Vagina (tissue), 2 donors: ENCODE data around the gene ST3GAL5. TPM values are rescaled to one million over a fixed set of nuclear protein-coding genes. Genes with fewer than 3 reads are reported as not detected.

Experiments used
- DNase-seq, 2 donors: peaks; one replicate each; pipeline ENCODE4 v3.0.0-alpha.2; 2017; ENCODE audit errors: extremely low spot score in 2 of 2
- H3K27ac ChIP-seq: fragments of 200-600 bp; sonication (generic); one replicate; pipeline ENCODE4 v1.5.1; 2019
- H3K27me3 ChIP-seq: fragments of 200-600 bp; sonication (generic); one replicate; pipeline ENCODE4 v1.5.1; 2019
- H3K36me3 ChIP-seq, 2 donors: fragments of 200-600 bp; sonication (generic); one replicate each; pipeline ENCODE4 v1.5.1; 2017 to 2019
- H3K4me1 ChIP-seq: fragments of 200-600 bp; sonication (generic); one replicate; pipeline ENCODE4 v1.5.1; 2019
- H3K4me3 ChIP-seq, 2 donors: fragments of 200-600 bp; sonication (generic); 1 replicate in 1 of 2; 2 replicates in 1 of 2; pipeline ENCODE4 v1.5.1; 2016 to 2019
- H3K9me3 ChIP-seq: fragments of 200-600 bp; sonication (generic); one replicate; pipeline ENCODE4 v1.5.1; 2019
- POLR2A ChIP-seq, 2 donors: fragments of 450-650 bp; IDR thresholded peaks; one replicate each; pipeline ENCODE4 v1.6.1; 2017; ENCODE audit warnings: antibody characterized with exemption in 2 of 2, mild to moderate bottlenecking in 2 of 2, moderate library complexity in 2 of 2
- POLR2AphosphoS5 ChIP-seq, 2 donors: sonication (generic); formaldehyde crosslinking; IDR thresholded peaks; one replicate each; pipeline ENCODE4 v1.9.0; 2017; ENCODE audit warnings: antibody characterized with exemption in 2 of 2, mild to moderate bottlenecking in 2 of 2, low read depth in 1 of 2; ENCODE audit not compliant: insufficient read depth in 1 of 2
- intact Hi-C: fragments of 100-400 bp; cut with DNase I; formaldehyde crosslinking; loops from one replicate; pipeline ENCODE4 v1.15.1; 2023
- total RNA-seq: library from RNA; depleted of rRNA; stranded (reverse); fragments of >200 nt; gene quantifications from one replicate; pipeline ENCODE4 v1.2.3, GENCODE V29; 2016
- TF ChIP-seq, protein P1 (sequence below), 3 experiments: fragments of 450-650 bp in 2 of 3; fragments of 200-600 bp in 1 of 3; sonication (generic) in 1 of 3; IDR thresholded peaks; one replicate each; pipeline ENCODE4 v1.5.1; 2017 to 2019; ENCODE audit warnings: antibody characterized with exemption in 3 of 3, mild to moderate bottlenecking in 2 of 3, moderate library complexity in 2 of 3

Gene ST3GAL5
- total RNA-seq, 1 donor from 2014 or later: 16.2 TPM

DNA sequence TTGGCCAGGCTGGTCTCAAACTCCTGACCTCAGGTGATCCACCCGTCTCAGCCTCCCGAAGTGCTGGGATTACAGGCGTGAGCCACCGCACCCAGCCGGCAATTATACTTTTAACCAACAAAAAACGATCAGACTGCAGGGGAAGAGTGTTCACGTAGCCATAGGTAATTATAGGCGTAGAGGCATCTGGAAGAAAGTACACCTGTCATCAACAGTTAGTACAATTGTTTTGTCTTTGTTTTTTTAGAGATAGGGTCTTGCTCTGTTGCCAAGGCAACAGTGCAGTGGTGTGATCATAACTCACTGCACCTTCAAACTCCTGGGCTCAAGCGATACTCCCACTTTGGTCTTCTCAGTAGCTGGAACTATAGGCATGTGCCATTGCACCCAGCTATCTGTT is 20.0 kb downstream of the ST3GAL5 start:
- Histone ChIP-seq H3K27me3 (no peaks in the 10 kb centered on the region), H3K4me3 (no peak overlapping the region), H3K4me1 (no peaks in the 10 kb centered on the region), H3K27ac (no peak overlapping the region), H3K36me3 (no peaks in the 10 kb centered on the region), H3K9me3 (no peaks in the 10 kb centered on the region)
- TF ChIP-seq POLR2A (IDR thresholded peaks at IDR 0.05) (no peak), POLR2AphosphoS5 (IDR thresholded peaks at IDR 0.05; ENCODE audit: insufficient read depth in 1 of 2, low read depth in 1 of 2) (no peak)
- TF ChIP-seq, protein P1, sequence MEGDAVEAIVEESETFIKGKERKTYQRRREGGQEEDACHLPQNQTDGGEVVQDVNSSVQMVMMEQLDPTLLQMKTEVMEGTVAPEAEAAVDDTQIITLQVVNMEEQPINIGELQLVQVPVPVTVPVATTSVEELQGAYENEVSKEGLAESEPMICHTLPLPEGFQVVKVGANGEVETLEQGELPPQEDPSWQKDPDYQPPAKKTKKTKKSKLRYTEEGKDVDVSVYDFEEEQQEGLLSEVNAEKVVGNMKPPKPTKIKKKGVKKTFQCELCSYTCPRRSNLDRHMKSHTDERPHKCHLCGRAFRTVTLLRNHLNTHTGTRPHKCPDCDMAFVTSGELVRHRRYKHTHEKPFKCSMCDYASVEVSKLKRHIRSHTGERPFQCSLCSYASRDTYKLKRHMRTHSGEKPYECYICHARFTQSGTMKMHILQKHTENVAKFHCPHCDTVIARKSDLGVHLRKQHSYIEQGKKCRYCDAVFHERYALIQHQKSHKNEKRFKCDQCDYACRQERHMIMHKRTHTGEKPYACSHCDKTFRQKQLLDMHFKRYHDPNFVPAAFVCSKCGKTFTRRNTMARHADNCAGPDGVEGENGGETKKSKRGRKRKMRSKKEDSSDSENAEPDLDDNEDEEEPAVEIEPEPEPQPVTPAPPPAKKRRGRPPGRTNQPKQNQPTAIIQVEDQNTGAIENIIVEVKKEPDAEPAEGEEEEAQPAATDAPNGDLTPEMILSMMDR (IDR thresholded peaks at IDR 0.05): no peak
- intact Hi-C loops: no loop called here
- DNase-seq: no peak

DNA sequence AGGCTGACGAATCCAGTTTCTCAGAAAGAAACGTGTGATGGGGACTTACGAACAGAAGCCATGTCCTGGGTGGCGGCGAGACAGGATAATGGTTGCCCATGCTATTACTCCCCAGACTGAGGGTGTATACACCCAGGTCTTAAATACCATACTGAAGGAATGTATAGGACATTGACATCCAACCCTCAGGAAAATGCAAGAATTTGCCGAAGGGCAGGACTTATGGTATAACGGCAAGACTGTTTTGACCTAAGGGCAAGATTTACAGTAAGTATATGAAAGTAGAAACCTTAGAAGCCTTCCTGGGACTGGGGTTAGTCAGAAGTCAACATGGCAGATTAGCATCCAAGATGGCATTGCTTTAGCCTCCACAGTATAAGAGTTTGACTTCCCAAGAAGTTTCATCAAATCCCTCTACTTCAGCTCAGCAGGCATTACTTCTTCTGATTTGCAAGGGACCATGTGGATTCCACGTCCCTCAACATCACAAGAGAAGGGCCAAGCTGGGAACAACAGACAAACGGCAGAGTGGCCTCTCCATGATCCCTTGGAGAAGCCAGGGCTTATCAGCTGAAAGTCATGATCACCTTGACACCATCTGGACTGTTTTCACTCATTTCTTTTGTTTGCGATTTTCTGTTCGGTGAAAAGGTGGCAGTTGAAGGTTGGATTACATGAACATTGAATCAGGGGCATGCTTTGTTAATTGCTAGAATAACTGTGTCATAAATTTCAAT is 21.1 kb downstream of the ST3GAL5 start:
- Histone ChIP-seq H3K36me3 (no peaks in the 10 kb centered on the region), H3K4me3 (no peak overlapping the region), H3K4me1 (no peaks in the 10 kb centered on the region), H3K27me3 (no peaks in the 10 kb centered on the region), H3K9me3 (no peaks in the 10 kb centered on the region), H3K27ac (no peak overlapping the region)
- no peak for DNase-seq
- no peak for TF ChIP-seq POLR2A (IDR thresholded peaks at IDR 0.05)
- TF ChIP-seq, protein P1 (IDR thresholded peaks at IDR 0.05): no peak
- TF ChIP-seq POLR2AphosphoS5 (IDR thresholded peaks at IDR 0.05; ENCODE audit: insufficient read depth in 1 of 2, low read depth in 1 of 2): no peak
- intact Hi-C loops: no loop called here

DNA sequence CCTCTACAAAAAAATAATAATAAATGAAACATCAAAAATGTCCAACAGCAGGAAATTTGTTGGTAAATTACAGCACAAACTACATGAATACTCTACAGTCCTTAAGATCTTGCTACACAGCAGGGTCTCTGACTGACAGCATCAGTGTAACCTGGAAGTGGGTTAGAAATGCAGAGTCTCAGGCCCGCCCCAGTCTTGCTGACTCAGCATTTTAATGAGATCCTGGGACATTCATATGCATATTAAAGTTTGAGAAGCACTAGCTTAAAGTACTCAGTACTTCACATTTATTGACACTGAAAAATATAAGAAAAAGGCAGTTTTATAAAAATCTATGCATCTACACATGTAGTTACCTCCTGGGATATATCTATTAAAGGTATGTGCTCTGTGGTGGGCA is 21.7 kb downstream of the ST3GAL5 start:
- intact Hi-C loops: no loop called here
- Histone ChIP-seq H3K9me3 (no peaks in the 10 kb centered on the region), H3K27me3 (no peaks in the 10 kb centered on the region), H3K4me3 (no peak overlapping the region), H3K4me1 (no peaks in the 10 kb centered on the region), H3K36me3 (no peaks in the 10 kb centered on the region), H3K27ac (no peak overlapping the region)
- TF ChIP-seq, protein P1 (IDR thresholded peaks at IDR 0.05): no peak
- no peak for TF ChIP-seq POLR2A (IDR thresholded peaks at IDR 0.05)
- TF ChIP-seq POLR2AphosphoS5 (IDR thresholded peaks at IDR 0.05; ENCODE audit: insufficient read depth in 1 of 2, low read depth in 1 of 2): no peak
- DNase-seq: no peak

DNA sequence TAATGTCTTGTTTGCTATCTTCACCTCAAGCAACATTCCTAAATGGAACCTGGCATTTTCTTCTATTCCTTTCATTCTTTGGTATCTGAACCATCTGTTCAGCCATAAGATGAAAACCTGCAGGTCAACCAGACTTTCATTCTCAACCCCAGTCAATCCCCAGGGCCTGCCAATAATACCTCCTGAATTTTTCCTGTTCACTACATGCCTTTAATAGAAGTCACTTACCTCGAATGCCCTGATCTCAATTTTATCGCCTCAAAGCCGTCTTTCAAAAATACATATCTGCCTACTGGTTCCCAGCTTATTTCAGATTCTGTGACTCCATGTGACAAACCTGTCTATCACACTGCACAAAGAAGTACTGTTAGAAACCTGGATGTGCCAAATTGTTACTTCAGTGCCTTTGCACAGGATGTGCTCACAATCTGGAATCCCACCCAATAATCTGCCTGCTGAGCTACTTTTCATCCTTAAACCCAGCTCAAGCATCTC is 22.6 kb downstream of the ST3GAL5 start:
- H3K4me3 ChIP-seq: no peak overlapping the region
- TF ChIP-seq, protein P1 (IDR thresholded peaks at IDR 0.05): no peak
- no peak for TF ChIP-seq POLR2AphosphoS5 (IDR thresholded peaks at IDR 0.05; ENCODE audit: insufficient read depth in 1 of 2, low read depth in 1 of 2)
- TF ChIP-seq POLR2A (IDR thresholded peaks at IDR 0.05): no peak
- intact Hi-C loops: no loop called here
- no peak for DNase-seq
- H3K27me3 ChIP-seq: no peaks in the 10 kb centered on the region
- no peak overlapping the region for H3K27ac ChIP-seq
- no peaks in the 10 kb centered on the region for H3K4me1 ChIP-seq
- H3K9me3 ChIP-seq: no peaks in the 10 kb centered on the region
- no peaks in the 10 kb centered on the region for H3K36me3 ChIP-seq

DNA sequence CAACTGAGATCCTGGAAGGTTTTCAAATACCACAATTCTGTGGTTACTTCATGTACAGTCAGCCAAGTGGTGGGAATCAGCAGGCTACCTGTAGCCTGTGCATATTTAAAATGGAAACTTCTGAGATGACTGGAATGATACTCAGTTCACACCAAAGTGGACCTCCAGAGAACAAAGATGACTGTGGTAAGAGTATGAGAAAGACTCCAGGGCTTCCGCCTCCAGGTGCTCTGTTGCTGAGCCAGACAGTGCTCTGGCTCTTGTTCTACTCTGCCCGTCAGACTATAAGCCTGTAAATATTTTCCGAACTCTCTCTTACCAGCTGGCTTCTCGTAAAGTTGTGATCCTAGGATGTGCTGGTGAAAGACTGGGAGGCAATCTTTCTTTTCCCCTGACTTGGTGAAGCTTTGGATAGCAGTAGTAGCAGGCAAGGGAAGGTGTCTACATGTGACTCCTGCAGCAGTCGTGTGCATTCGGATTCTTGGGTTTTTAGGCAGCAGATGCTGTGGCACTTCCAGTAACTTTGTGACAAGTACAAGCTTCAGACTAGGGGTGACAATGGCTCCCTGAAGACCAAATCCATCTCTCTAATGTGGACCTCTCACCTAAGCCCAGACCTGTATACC is 23.1 kb downstream of the ST3GAL5 start:
- H3K4me1 ChIP-seq: no peaks in the 10 kb centered on the region
- intact Hi-C loops: no loop called here
- H3K27me3 ChIP-seq: no peaks in the 10 kb centered on the region
- TF ChIP-seq, protein P1 (IDR thresholded peaks at IDR 0.05): no peak
- no peak for TF ChIP-seq POLR2AphosphoS5 (IDR thresholded peaks at IDR 0.05; ENCODE audit: insufficient read depth in 1 of 2, low read depth in 1 of 2)
- no peak for TF ChIP-seq POLR2A (IDR thresholded peaks at IDR 0.05)
- H3K9me3 ChIP-seq: no peaks in the 10 kb centered on the region
- H3K4me3 ChIP-seq: no peak overlapping the region
- no peaks in the 10 kb centered on the region for H3K36me3 ChIP-seq
- no peak overlapping the region for H3K27ac ChIP-seq
- no peak for DNase-seq
